ENCODE data around the gene PCBD2.

DNA sequence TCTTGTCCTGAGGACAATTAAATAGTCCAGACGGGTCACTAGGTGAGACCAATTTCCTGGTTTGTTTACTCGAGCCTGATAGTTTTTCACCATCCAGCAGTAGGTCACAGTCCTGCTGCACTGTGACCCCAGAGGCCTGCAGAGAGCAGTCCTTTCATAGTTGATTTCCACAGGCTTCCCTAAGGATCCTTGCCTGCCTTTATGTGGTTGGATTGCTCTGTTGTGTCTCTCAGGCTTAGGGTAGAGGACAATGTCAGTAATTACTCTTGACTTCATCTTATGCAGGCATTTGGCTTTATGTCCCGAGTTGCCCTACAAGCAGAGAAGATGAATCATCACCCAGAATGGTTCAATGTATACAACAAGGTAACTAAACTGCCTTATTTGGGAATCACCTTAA, 53.8 kb downstream of the PCBD2 start:
- TF ChIP-seq RAD21 (IDR thresholded peaks at IDR 0.05 in 1 of 2, conservative IDR thresholded peaks at IDR 0.05 in 1 of 2; ENCODE audit: low read depth in 2 of 2, low read length in 2 of 2) (peak; percentile 39 to 48; a peak in 3 of 4 replicates), EZH2 (IDR thresholded peaks at IDR 0.05; ENCODE audit: low read depth, low read length, severe bottlenecking) (no peak), CREB1 (IDR thresholded peaks at IDR 0.05) (no peak)
- TF ChIP-seq, protein P1, sequence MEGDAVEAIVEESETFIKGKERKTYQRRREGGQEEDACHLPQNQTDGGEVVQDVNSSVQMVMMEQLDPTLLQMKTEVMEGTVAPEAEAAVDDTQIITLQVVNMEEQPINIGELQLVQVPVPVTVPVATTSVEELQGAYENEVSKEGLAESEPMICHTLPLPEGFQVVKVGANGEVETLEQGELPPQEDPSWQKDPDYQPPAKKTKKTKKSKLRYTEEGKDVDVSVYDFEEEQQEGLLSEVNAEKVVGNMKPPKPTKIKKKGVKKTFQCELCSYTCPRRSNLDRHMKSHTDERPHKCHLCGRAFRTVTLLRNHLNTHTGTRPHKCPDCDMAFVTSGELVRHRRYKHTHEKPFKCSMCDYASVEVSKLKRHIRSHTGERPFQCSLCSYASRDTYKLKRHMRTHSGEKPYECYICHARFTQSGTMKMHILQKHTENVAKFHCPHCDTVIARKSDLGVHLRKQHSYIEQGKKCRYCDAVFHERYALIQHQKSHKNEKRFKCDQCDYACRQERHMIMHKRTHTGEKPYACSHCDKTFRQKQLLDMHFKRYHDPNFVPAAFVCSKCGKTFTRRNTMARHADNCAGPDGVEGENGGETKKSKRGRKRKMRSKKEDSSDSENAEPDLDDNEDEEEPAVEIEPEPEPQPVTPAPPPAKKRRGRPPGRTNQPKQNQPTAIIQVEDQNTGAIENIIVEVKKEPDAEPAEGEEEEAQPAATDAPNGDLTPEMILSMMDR (IDR thresholded peaks at IDR 0.05; ENCODE audit: control extremely low read depth in 1 of 3, insufficient read depth in 1 of 3, low read depth in 1 of 3, low read length in 3 of 3): peak in 1 of 3 experiments; percentile 22; a peak in 1 of 4 replicates
